GM18867 (cell line): ENCODE data around the gene PLD5.
"Not testable (repeated sequence)": the region's sequence is repeated elsewhere in the genome, so short reads cannot be mapped to it uniquely, and the experiment has no call there.

Experiments
- ATAC-seq: cut with Tn5 transposase; IDR thresholded peaks from one replicate; pipeline ENCODE4 v1.9.1; 2021; ENCODE audit warnings: mild to moderate bottlenecking, moderate library complexity; ENCODE audit not compliant: unreplicated experiment

The PLD5 gene

GRCh38 chr1:242288067-242288466 lies 236.4 kb downstream of the PLD5 start:
- ATAC-seq: not testable (repeated sequence)

GRCh38 chr1:242282758-242283485 lies 241.6 kb downstream of the PLD5 start:
- not testable (repeated sequence) for ATAC-seq

GRCh38 chr1:242278406-242278805 lies 246.1 kb downstream of the PLD5 start:
- ATAC-seq: not testable (repeated sequence)

- not testable (repeated sequence) for ATAC-seq
Observed at GRCh38 chr1:242276769-242277168, 247.7 kb downstream of the PLD5 start.

- ATAC-seq: not testable (repeated sequence)
Observed at GRCh38 chr1:242267004-242267403, 257.5 kb downstream of the PLD5 start.

GRCh38 chr1:242264419-242264818 lies 260.1 kb downstream of the PLD5 start:
- ATAC-seq: not testable (repeated sequence)

- no peak for ATAC-seq
Observed at GRCh38 chr1:242245255-242245654, 279.2 kb downstream of the PLD5 start.

- peak; percentile 99 for ATAC-seq
Observed at GRCh38 chr1:242243472-242243871, 281.0 kb downstream of the PLD5 start.

- peak; percentile 22 for ATAC-seq
Observed at GRCh38 chr1:242242983-242243382, 281.5 kb downstream of the PLD5 start.

GRCh38 chr1:242241936-242242335 lies 282.6 kb downstream of the PLD5 start:
- no peak for ATAC-seq

- ATAC-seq: no peak
Observed at GRCh38 chr1:242240691-242241090, 283.8 kb downstream of the PLD5 start.

GRCh38 chr1:242240077-242240476 lies 284.4 kb downstream of the PLD5 start:
- ATAC-seq: no peak

GRCh38 chr1:242239398-242239797 lies 285.1 kb downstream of the PLD5 start:
- no peak for ATAC-seq

- no peak for ATAC-seq
Observed at GRCh38 chr1:242237051-242237450, 287.4 kb downstream of the PLD5 start.

- no peak for ATAC-seq
Observed at GRCh38 chr1:242228991-242229390, 295.5 kb downstream of the PLD5 start.

- peak; percentile 78 for ATAC-seq
Observed at GRCh38 chr1:242225767-242226573, 298.5 kb downstream of the PLD5 start.

- peak; percentile 40 for ATAC-seq
Observed at GRCh38 chr1:242224878-242225766, 299.4 kb downstream of the PLD5 start.

GRCh38 chr1:242224461-242224860 lies 300.0 kb downstream of the PLD5 start:
- ATAC-seq: no peak

GRCh38 chr1:242219905-242220304 lies 304.6 kb downstream of the PLD5 start:
- ATAC-seq: no peak

- ATAC-seq: no peak
Observed at GRCh38 chr1:242219298-242219901, 305.1 kb downstream of the PLD5 start.

GRCh38 chr1:242216368-242216767 lies 308.1 kb downstream of the PLD5 start:
- ATAC-seq: no peak
